ENCODE data around the gene QKI.

The QKI gene

GRCh38 chr6:163487606-163488005 lies 73.1 kb downstream of the QKI start:
- DNase-seq (ENCODE audit: low read depth) = no peak

GRCh38 chr6:163489584-163489983 lies 75.1 kb downstream of the QKI start:
- DNase-seq (ENCODE audit: low read depth) = no peak

GRCh38 chr6:163490826-163491577 lies 76.5 kb downstream of the QKI start:
- DNase-seq (ENCODE audit: low read depth) = no peak

GRCh38 chr6:163491737-163492300 lies 77.3 kb downstream of the QKI start:
- DNase-seq (ENCODE audit: low read depth) = no peak

GRCh38 chr6:163494279-163494727 lies 79.8 kb downstream of the QKI start:
- DNase-seq (ENCODE audit: low read depth) = no peak

GRCh38 chr6:163496205-163496604 lies 81.7 kb downstream of the QKI start:
- DNase-seq (ENCODE audit: low read depth) = no peak

GRCh38 chr6:163500105-163500504 lies 85.6 kb downstream of the QKI start:
- no peak for DNase-seq (ENCODE audit: low read depth)

GRCh38 chr6:163501026-163501425 lies 86.5 kb downstream of the QKI start:
- no peak for DNase-seq (ENCODE audit: low read depth)

- DNase-seq (ENCODE audit: low read depth) = no peak
These were observed 86.9 kb downstream of the QKI start for GRCh38 chr6:163501439-163501838.

GRCh38 chr6:163504984-163505640 lies 90.6 kb downstream of the QKI start:
- no peak for DNase-seq (ENCODE audit: low read depth)

- DNase-seq (ENCODE audit: low read depth) = no peak
These were observed 93.4 kb downstream of the QKI start for GRCh38 chr6:163507965-163508364.

- no peak for DNase-seq (ENCODE audit: low read depth)
These were observed 98.5 kb downstream of the QKI start for GRCh38 chr6:163513003-163513402.

- DNase-seq (ENCODE audit: low read depth) = no peak
These were observed 99.2 kb downstream of the QKI start for GRCh38 chr6:163513570-163514166.

- DNase-seq (ENCODE audit: low read depth) = no peak
These were observed 102.4 kb downstream of the QKI start for GRCh38 chr6:163516908-163517307.

GRCh38 chr6:163520956-163521355 lies 106.4 kb downstream of the QKI start:
- no peak for DNase-seq (ENCODE audit: low read depth)

GRCh38 chr6:163522033-163522432 lies 107.5 kb downstream of the QKI start:
- no peak for DNase-seq (ENCODE audit: low read depth)

- DNase-seq (ENCODE audit: low read depth) = no peak
These were observed 111.4 kb downstream of the QKI start for GRCh38 chr6:163525926-163526325.

GRCh38 chr6:163526346-163526745 lies 111.8 kb downstream of the QKI start:
- DNase-seq (ENCODE audit: low read depth) = no peak

GRCh38 chr6:163527291-163527690 lies 112.8 kb downstream of the QKI start:
- DNase-seq (ENCODE audit: low read depth) = no peak

GRCh38 chr6:163529605-163530004 lies 115.1 kb downstream of the QKI start:
- DNase-seq (ENCODE audit: low read depth) = no peak

GRCh38 chr6:163530406-163530805 lies 115.9 kb downstream of the QKI start:
- DNase-seq (ENCODE audit: low read depth) = no peak

- no peak for DNase-seq (ENCODE audit: low read depth)
These were observed 116.6 kb downstream of the QKI start for GRCh38 chr6:163531122-163531521.

- DNase-seq (ENCODE audit: low read depth) = no peak
These were observed 118.1 kb downstream of the QKI start for GRCh38 chr6:163532526-163533078.
